HEK293T (cell line): ENCODE results near the gene FHIT.

ENCODE experiments used
- SUZ12 ChIP-seq: fragments of 450-650 bp; IDR thresholded peaks from 2 replicates; pipeline ENCODE4 v1.6.1; 2016; ENCODE audit warnings: mild to moderate bottlenecking
- ZNF384 ChIP-seq: fragments of 450-650 bp; IDR thresholded peaks from 2 replicates; pipeline ENCODE4 v1.6.1; 2016

DNA sequence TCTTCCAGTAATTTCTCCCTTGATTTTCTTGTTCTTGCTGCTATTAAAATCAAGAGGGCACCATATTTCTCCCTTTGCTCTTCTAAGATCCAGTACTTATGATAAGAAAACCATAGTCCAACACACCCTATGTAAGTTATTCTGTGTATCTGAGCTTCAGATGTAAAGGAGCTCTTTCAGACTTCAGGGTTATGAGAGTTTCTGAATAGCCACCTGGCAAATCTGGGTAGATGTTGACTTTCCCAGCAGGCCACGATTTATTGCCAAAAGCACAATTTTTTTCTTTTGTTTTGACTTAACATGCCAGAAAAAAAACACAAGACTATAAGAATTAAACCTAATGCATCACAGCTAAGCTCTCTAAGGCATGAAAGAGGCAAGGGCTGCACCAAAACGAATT, 1045.0 kb downstream of the FHIT start:
- no peak for TF ChIP-seq SUZ12
- TF ChIP-seq ZNF384 = no peak
